Liver (tissue), 3 donors: ENCODE measurements around the gene RIMBP2.

ENCODE experiments used
- CTCF ChIP-seq: fragments of 150-350 bp; IDR thresholded peaks from 2 replicates; pipeline ENCODE4 v1.5.1; 2017; ENCODE audit warnings: improper control_type of control experiment, low read depth, low read length; ENCODE audit not compliant: missing input control
- HNF4A ChIP-seq, 2 donors: conservative IDR thresholded peaks; 2 replicates each; pipeline ENCODE4 v1.6.1; 2016; ENCODE audit warnings: antibody characterized with exemption in 2 of 2, mild to moderate bottlenecking in 2 of 2
- RAD21 ChIP-seq, 2 donors: IDR thresholded peaks; 2 replicates each; pipeline ENCODE4 v1.6.1; 2016; ENCODE audit warnings: antibody characterized with exemption in 2 of 2, mild to moderate bottlenecking in 2 of 2
- RXRA ChIP-seq, 2 donors: IDR thresholded peaks; 2 replicates each; pipeline ENCODE4 v1.6.1; 2017 to 2018; ENCODE audit warnings: antibody characterized with exemption in 2 of 2, mild to moderate bottlenecking in 1 of 2
- SP1 ChIP-seq: IDR thresholded peaks from 2 replicates; pipeline ENCODE4 v1.6.1; 2018; ENCODE audit warnings: antibody characterized with exemption, mild to moderate bottlenecking
- TAF1 ChIP-seq: conservative IDR thresholded peaks from 2 replicates; pipeline ENCODE4 v1.6.1; 2016; ENCODE audit warnings: antibody characterized with exemption, mild to moderate bottlenecking
- TF ChIP-seq, protein P1 (sequence below): IDR thresholded peaks from 2 replicates; pipeline ENCODE4 v1.6.1; 2016; ENCODE audit warnings: antibody characterized with exemption
- TF ChIP-seq, protein P2 (sequence below): IDR thresholded peaks from 2 replicates; pipeline ENCODE4 v1.6.1; 2016; ENCODE audit warnings: antibody characterized with exemption, mild to moderate bottlenecking
- TF ChIP-seq, protein P3 (sequence below): IDR thresholded peaks from 2 replicates; pipeline ENCODE4 v1.6.1; 2016; ENCODE audit warnings: antibody characterized with exemption
- donor health status: healthy.
- donor health status: healthy.

GRCh38 chr12:130523208-130523607, 192.9 kb downstream of the RIMBP2 start:
- TF ChIP-seq, protein P1, sequence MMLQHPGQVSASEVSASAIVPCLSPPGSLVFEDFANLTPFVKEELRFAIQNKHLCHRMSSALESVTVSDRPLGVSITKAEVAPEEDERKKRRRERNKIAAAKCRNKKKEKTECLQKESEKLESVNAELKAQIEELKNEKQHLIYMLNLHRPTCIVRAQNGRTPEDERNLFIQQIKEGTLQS, result no peak
- TF ChIP-seq CTCF, result no peak
- TF ChIP-seq RXRA (IDR thresholded peaks at IDR 0.05), result no peak
- TF ChIP-seq, protein P2, sequence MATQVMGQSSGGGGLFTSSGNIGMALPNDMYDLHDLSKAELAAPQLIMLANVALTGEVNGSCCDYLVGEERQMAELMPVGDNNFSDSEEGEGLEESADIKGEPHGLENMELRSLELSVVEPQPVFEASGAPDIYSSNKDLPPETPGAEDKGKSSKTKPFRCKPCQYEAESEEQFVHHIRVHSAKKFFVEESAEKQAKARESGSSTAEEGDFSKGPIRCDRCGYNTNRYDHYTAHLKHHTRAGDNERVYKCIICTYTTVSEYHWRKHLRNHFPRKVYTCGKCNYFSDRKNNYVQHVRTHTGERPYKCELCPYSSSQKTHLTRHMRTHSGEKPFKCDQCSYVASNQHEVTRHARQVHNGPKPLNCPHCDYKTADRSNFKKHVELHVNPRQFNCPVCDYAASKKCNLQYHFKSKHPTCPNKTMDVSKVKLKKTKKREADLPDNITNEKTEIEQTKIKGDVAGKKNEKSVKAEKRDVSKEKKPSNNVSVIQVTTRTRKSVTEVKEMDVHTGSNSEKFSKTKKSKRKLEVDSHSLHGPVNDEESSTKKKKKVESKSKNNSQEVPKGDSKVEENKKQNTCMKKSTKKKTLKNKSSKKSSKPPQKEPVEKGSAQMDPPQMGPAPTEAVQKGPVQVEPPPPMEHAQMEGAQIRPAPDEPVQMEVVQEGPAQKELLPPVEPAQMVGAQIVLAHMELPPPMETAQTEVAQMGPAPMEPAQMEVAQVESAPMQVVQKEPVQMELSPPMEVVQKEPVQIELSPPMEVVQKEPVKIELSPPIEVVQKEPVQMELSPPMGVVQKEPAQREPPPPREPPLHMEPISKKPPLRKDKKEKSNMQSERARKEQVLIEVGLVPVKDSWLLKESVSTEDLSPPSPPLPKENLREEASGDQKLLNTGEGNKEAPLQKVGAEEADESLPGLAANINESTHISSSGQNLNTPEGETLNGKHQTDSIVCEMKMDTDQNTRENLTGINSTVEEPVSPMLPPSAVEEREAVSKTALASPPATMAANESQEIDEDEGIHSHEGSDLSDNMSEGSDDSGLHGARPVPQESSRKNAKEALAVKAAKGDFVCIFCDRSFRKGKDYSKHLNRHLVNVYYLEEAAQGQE, result no peak
- TF ChIP-seq TAF1, result no peak
- TF ChIP-seq SP1, result no peak
- TF ChIP-seq, protein P3, sequence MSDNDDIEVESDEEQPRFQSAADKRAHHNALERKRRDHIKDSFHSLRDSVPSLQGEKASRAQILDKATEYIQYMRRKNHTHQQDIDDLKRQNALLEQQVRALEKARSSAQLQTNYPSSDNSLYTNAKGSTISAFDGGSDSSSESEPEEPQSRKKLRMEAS, result no peak
- TF ChIP-seq HNF4A (conservative IDR thresholded peaks at IDR 0.05), result no peak
- no peak for TF ChIP-seq RAD21 (IDR thresholded peaks at IDR 0.05)
